K562 (cell line): ENCODE data around the gene PLEKHG5.

Experiments used
- ATF3 ChIP-seq, 2 experiments: fragments of 450-650 bp in 1 of 2; sonication (generic) in 1 of 2; formaldehyde crosslinking in 1 of 2; IDR thresholded peaks in 1 of 2; conservative IDR thresholded peaks in 1 of 2; 2 replicates each; pipeline versions ENCODE4 v1.6.1 to v1.8.1; 2016 to 2023; ENCODE audit warnings: mild to moderate bottlenecking in 2 of 2, moderate library complexity in 2 of 2, inconsistent platforms in 1 of 2, missing genetic modification reagents in 1 of 2
- FOSL1 ChIP-seq: fragments of 200-800 bp; sonication (Bioruptor generic); conservative IDR thresholded peaks from 2 replicates; pipeline ENCODE4 v1.6.1; 2016; ENCODE audit warnings: missing genetic modification characterization, missing compliant biosample characterization
- POLR2A ChIP-seq: fragments of 450-650 bp; conservative IDR thresholded peaks from 2 replicates; pipeline ENCODE4 v1.6.1; 2016
- TOE1 ChIP-seq, 2 experiments: fragments of 450-650 bp in 1 of 2; sonication (generic) in 1 of 2; formaldehyde crosslinking in 1 of 2; IDR thresholded peaks; 2 replicates each; pipeline versions ENCODE4 v1.7.1 to v1.8.0; 2016 to 2022; ENCODE audit warnings: borderline replicate concordance in 2 of 2, mild to moderate bottlenecking in 2 of 2, antibody characterized with exemption in 1 of 2, inconsistent platforms in 1 of 2, low read depth in 1 of 2, missing genetic modification reagents in 1 of 2, moderate library complexity in 1 of 2
- ZNF324 ChIP-seq: fragments of 250-450 bp; sonication (Bioruptor Pico); IDR thresholded peaks from 2 replicates; pipeline ENCODE4 v1.4.0; 2020; ENCODE audit warnings: mild to moderate bottlenecking
- ZNF398 ChIP-seq: fragments of 250-450 bp; sonication (Bioruptor Pico); IDR thresholded peaks from 2 replicates; pipeline ENCODE4 v1.8.0; 2021; ENCODE audit warnings: moderate library complexity, mild to moderate bottlenecking, inconsistent platforms
- TF ChIP-seq, protein P1 (sequence below): sonication (generic); formaldehyde crosslinking; IDR thresholded peaks from 2 replicates; pipeline ENCODE4 v1.8.0; 2022; ENCODE audit warnings: mild to moderate bottlenecking, low read depth, missing genetic modification reagents

DNA sequence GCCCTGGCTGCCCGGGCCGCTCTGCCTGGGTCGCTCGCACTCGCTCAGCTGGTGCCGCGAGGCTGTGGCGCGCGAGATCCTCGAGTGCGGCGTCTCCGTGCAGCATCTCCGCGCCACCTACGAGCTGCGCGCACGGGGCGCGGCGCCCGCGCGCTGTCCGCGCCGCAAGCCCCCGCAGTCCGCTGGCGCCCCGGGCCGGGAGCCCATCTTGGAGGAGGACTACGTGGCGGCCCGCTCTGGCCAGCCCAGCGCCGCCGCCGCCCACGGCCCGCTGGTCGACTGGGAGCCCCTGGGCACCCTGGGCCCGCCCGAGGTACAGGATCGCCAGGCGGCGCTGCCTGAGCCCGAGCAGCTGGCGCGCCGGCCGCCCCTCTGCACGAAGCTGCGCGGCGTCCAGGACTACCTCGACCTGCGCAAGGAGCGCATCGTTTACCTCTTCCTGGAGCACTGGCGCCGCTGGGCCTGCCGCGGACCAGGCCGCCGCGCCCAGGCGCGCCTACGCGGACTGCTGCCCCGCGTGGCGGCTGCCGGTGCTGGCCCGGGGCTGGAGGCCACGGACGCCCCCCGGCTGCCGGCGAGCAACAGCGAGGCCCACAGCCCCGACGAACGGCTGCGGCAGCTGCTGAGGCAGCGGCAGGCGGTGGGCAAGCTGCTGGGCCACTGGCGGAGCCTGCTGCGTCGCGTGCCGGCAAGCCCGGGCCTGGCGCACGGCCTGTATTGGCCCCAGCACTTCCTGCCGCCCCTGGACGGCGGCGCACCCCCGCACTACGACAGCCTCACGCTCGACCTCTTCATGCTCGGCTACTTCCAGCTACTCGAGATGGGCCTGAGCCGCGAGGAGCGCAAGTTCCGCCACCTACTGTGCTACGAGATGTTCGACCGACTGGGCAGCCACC, 36.4 kb downstream of the PLEKHG5 start:
- TF ChIP-seq ZNF324 (CRISPR knock-in tag) (no peak), ATF3 (IDR thresholded peaks at IDR 0.05) (no peak), ATF3 (CRISPR knock-in tag; conservative IDR thresholded peaks at IDR 0.05) (no peak), FOSL1 (tag) (no peak), ZNF398 (no peak), TOE1 (IDR thresholded peaks at IDR 0.05; ENCODE audit: borderline replicate concordance) (no peak), TOE1 (CRISPR knock-in tag; IDR thresholded peaks at IDR 0.05; ENCODE audit: borderline replicate concordance, low read depth) (no peak), POLR2A (no peak)
- TF ChIP-seq, protein P1, sequence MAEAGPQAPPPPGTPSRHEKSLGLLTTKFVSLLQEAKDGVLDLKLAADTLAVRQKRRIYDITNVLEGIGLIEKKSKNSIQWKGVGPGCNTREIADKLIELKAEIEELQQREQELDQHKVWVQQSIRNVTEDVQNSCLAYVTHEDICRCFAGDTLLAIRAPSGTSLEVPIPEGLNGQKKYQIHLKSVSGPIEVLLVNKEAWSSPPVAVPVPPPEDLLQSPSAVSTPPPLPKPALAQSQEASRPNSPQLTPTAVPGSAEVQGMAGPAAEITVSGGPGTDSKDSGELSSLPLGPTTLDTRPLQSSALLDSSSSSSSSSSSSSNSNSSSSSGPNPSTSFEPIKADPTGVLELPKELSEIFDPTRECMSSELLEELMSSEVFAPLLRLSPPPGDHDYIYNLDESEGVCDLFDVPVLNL (CRISPR knock-in tag), result no peak
